ENCODE measurements around the gene TMEM237. TPM values are rescaled to one million over a fixed set of nuclear protein-coding genes. Genes with fewer than 3 reads are reported as not detected.

TMEM237 gene
- total and polyA plus RNA-seq, 2 donors (not counting 1 experiment from before 2014, with no cell fraction given) = 0.76 to 4.2 TPM

DNA sequence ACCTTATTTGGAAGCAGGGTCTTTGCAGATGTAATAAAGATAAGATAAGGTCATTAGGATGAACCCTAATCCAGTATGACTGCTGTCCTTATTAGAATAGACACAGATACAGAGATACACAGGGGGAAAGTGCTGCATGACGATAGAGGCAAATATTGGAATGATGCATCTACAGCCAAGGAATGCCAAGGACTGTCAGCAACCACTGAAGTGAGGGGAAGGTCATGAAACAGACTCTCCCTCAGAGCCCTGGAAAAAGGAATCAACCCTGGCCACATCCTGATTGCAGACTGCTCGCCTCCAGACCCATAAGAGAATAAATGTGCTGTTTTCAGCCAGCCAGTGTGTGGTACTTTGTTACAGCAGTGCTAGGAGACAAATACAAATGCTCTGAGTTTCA is 14.8 kb downstream of the TMEM237 start:
- no peak for ATAC-seq (ENCODE audit: low read depth)
- Histone ChIP-seq H3K9me3 (ENCODE audit: control extremely low read depth in 1 of 3, control insufficient read depth in 2 of 3, insufficient read depth in 1 of 3, low read length in 2 of 3) (no peaks in the 10 kb centered on the region), H3K79me2 (ENCODE audit: control insufficient read depth, insufficient read depth, low read length) (no peaks in the 10 kb centered on the region), H3K36me3 (replicated peaks in 1 of 2; ENCODE audit: control extremely low read depth in 1 of 2, control insufficient read depth in 1 of 2, extremely low read depth in 1 of 2, insufficient read depth in 2 of 2, low read length in 1 of 2) (no peaks in the 10 kb centered on the region), H2AFZ (ENCODE audit: insufficient read depth, low read depth, low read length, poor library complexity, severe bottlenecking) (no peak overlapping the region), H3K4me1 (ENCODE audit: control insufficient read depth in 2 of 2, insufficient read depth in 2 of 2, low read length in 2 of 2) (no peaks in the 10 kb centered on the region), H3K9ac (ENCODE audit: low read length) (no peak overlapping the region), H3K4me2 (replicated peaks; ENCODE audit: low read depth, low read length, poor library complexity, severe bottlenecking) (no peak overlapping the region), H3K4me3 (ENCODE audit: control extremely low read depth in 1 of 5, extremely low read depth in 1 of 5, insufficient read depth in 1 of 5, low read depth in 2 of 5, low read length in 4 of 5) (no peak overlapping the region), H3K27me3 (replicated peaks in 1 of 4; ENCODE audit: control extremely low read depth in 1 of 4, control insufficient read depth in 3 of 4, insufficient read depth in 4 of 4, low read length in 3 of 4) (no peaks in the 10 kb centered on the region), H4K20me1 (ENCODE audit: control insufficient read depth, insufficient read depth, low read length, poor library complexity, severe bottlenecking) (no peaks in the 10 kb centered on the region), H3K27ac (ENCODE audit: low read length in 2 of 2) (no peak overlapping the region)
- Mint-ChIP-seq H3K27me3 (no peaks in the 10 kb centered on the region), H3K27ac (no peak overlapping the region), H3K9me3 (ENCODE audit: insufficient read depth) (no peaks in the 10 kb centered on the region), H3K4me3 (no peak overlapping the region), H3K4me1 (no peaks in the 10 kb centered on the region)
- no peak for DNase-seq
- intact Hi-C loops (cut with micrococcal nuclease) = no loop called here
- CTCF ChIA-PET = no interaction called here
- WGBS (ENCODE audit: insufficient coverage) = 67% methylated on average over 1 of the region's 2 CpGs
- POLR2A ChIA-PET = no interaction called here
- no peak for TF ChIP-seq EZH2 (IDR thresholded peaks at IDR 0.05; ENCODE audit: borderline replicate concordance, insufficient read depth, low read depth, low read length, poor library complexity, severe bottlenecking)
- TF ChIP-seq, protein P1, sequence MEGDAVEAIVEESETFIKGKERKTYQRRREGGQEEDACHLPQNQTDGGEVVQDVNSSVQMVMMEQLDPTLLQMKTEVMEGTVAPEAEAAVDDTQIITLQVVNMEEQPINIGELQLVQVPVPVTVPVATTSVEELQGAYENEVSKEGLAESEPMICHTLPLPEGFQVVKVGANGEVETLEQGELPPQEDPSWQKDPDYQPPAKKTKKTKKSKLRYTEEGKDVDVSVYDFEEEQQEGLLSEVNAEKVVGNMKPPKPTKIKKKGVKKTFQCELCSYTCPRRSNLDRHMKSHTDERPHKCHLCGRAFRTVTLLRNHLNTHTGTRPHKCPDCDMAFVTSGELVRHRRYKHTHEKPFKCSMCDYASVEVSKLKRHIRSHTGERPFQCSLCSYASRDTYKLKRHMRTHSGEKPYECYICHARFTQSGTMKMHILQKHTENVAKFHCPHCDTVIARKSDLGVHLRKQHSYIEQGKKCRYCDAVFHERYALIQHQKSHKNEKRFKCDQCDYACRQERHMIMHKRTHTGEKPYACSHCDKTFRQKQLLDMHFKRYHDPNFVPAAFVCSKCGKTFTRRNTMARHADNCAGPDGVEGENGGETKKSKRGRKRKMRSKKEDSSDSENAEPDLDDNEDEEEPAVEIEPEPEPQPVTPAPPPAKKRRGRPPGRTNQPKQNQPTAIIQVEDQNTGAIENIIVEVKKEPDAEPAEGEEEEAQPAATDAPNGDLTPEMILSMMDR (IDR thresholded peaks at IDR 0.05) = no peak

DNA sequence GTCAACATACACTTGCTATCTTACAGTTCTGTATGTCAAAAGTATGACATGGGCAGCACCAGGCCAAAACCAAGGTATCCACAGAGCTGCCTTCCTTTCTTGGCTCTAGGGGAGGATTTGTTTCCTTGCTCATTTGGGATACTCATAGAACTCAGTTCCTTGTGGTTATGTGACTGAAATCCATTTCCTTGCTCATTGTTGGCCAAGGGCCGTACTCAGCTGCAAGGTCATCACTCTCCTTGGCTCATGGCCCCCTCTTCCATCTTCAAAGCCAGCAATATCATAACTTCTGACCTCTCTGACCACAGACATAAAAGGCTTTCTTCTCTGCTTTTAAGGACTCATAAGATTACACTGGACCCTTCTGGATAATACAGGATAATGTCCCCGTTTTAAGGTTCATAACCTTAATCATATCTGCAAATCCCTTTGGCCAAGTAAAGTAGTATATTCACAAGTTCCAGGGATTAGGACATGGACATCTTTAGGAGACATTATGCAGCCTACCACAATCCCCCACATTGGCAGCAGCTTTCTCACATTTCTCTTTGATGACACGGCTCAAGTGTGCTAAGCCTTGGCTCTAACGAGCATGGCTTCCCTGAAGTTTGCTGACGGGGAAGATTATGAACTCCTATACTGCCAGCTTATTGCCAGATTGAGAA is 20.9 kb downstream of the TMEM237 start:
- ChIA-PET POLR2A (no interaction called here), CTCF (no interaction called here)
- WGBS (ENCODE audit: insufficient coverage) = 96% methylated on average over 4 of the region's 5 CpGs
- Histone ChIP-seq H3K27ac (ENCODE audit: low read length in 2 of 2) (no peak overlapping the region), H3K79me2 (ENCODE audit: control insufficient read depth, insufficient read depth, low read length) (no peaks in the 10 kb centered on the region), H3K9me3 (ENCODE audit: control extremely low read depth in 1 of 3, control insufficient read depth in 2 of 3, insufficient read depth in 1 of 3, low read length in 2 of 3) (no peaks in the 10 kb centered on the region), H4K20me1 (ENCODE audit: control insufficient read depth, insufficient read depth, low read length, poor library complexity, severe bottlenecking) (no peaks in the 10 kb centered on the region), H3K36me3 (replicated peaks in 1 of 2; ENCODE audit: control extremely low read depth in 1 of 2, control insufficient read depth in 1 of 2, extremely low read depth in 1 of 2, insufficient read depth in 2 of 2, low read length in 1 of 2) (no peaks in the 10 kb centered on the region), H3K9ac (ENCODE audit: low read length) (no peak overlapping the region), H2AFZ (ENCODE audit: insufficient read depth, low read depth, low read length, poor library complexity, severe bottlenecking) (no peak overlapping the region), H3K4me1 (ENCODE audit: control insufficient read depth in 2 of 2, insufficient read depth in 2 of 2, low read length in 2 of 2) (no peaks in the 10 kb centered on the region), H3K4me2 (replicated peaks; ENCODE audit: low read depth, low read length, poor library complexity, severe bottlenecking) (no peak overlapping the region), H3K4me3 (ENCODE audit: control extremely low read depth in 1 of 5, extremely low read depth in 1 of 5, insufficient read depth in 1 of 5, low read depth in 2 of 5, low read length in 4 of 5) (no peak overlapping the region), H3K27me3 (replicated peaks in 1 of 4; ENCODE audit: control extremely low read depth in 1 of 4, control insufficient read depth in 3 of 4, insufficient read depth in 4 of 4, low read length in 3 of 4) (no peaks in the 10 kb centered on the region)
- DNase-seq (no peak), ATAC-seq (ENCODE audit: low read depth) (no peak)
- no peak overlapping the region for H3K4me3 Mint-ChIP-seq
- no peaks in the 10 kb centered on the region for H3K9me3 Mint-ChIP-seq (ENCODE audit: insufficient read depth)
- no peaks in the 10 kb centered on the region for H3K4me1 Mint-ChIP-seq
- no peaks in the 10 kb centered on the region for H3K27me3 Mint-ChIP-seq
- TF ChIP-seq, protein P1 (IDR thresholded peaks at IDR 0.05) = no peak
- TF ChIP-seq EZH2 (IDR thresholded peaks at IDR 0.05; ENCODE audit: borderline replicate concordance, insufficient read depth, low read depth, low read length, poor library complexity, severe bottlenecking) = no peak
- intact Hi-C loops (cut with micrococcal nuclease) = no loop called here
- H3K27ac Mint-ChIP-seq = no peak overlapping the region
